IMR-90 (cell line): ENCODE measurements around the gene UBA5. TPM values are rescaled to one million over a fixed set of nuclear protein-coding genes. Genes with fewer than 3 reads are reported as not detected.

ENCODE experiments used
- ATAC-seq: fragments of 200-7000 bp; cut with Tn5 transposase; 2 replicates; pipeline ENCODE4 v1.9.1; 2020; ENCODE audit warnings: low read depth, mild to moderate bottlenecking, moderate library complexity
- BruUV-seq: library from RNA; stranded (reverse); fragments of 400-500 nt; replicated peaks from 2 replicates; lab custom pipeline; 2021; lab: Mats Ljungman, UMichigan
- CTCF ChIA-PET: fragments of 300-600 bp; formaldehyde crosslinking; extraction: SDS; loops from one replicate; lab custom pipeline; 2021; ENCODE audit warnings: antibody characterized with exemption; lab: Yijun Ruan, JAX
- POLR2A ChIA-PET: fragments of 300-600 bp; sonication (Branson Sonifier 250); formaldehyde crosslinking; loops from one replicate; lab custom pipeline; 2022; ENCODE audit warnings: antibody characterized with exemption; ENCODE audit not compliant: unreplicated experiment; lab: Charles Lee
- DNase-seq: peaks from one replicate; pipeline ENCODE4 v3.0.0; 2013
- H2AFZ ChIP-seq: replicated peaks from 2 replicates; pipeline ENCODE3; 2013; ENCODE audit warnings: low read length, mild to moderate bottlenecking; ENCODE audit not compliant: poor library complexity
- H2AK5ac ChIP-seq: 2 replicates; pipeline ENCODE4 v1.6.1; 2013; ENCODE audit warnings: low read depth, low read length, inconsistent platforms
- H2AK9ac ChIP-seq: replicated peaks from 2 replicates; pipeline ENCODE3; 2013; ENCODE audit warnings: mild to moderate bottlenecking, low read depth, low read length, moderate library complexity; ENCODE audit not compliant: poor library complexity
- H2BK120ac ChIP-seq: 2 replicates; pipeline ENCODE4 v1.6.1; 2013; ENCODE audit warnings: low read depth, low read length, inconsistent platforms
- H2BK15ac ChIP-seq: 3 replicates; pipeline ENCODE4 v1.6.1; 2013; ENCODE audit warnings: low read depth, low read length, inconsistent platforms
- H2BK20ac ChIP-seq: 2 replicates; pipeline ENCODE4 v1.6.1; 2013; ENCODE audit warnings: low read depth, mild to moderate bottlenecking, inconsistent platforms, low read length, moderate library complexity
- H2BK5ac ChIP-seq: 2 replicates; pipeline ENCODE4 v1.6.1; 2013; ENCODE audit warnings: mild to moderate bottlenecking, low read depth, low read length, inconsistent platforms; ENCODE audit not compliant: poor library complexity, severe bottlenecking
- H3K14ac ChIP-seq: replicated peaks from 2 replicates; pipeline ENCODE4 v1.6.1; 2013; ENCODE audit warnings: low read depth, low read length, inconsistent platforms
- H3K18ac ChIP-seq: 2 replicates; pipeline ENCODE4 v1.6.1; 2013; ENCODE audit warnings: low read depth, low read length, control low read depth
- H3K23ac ChIP-seq: 2 replicates; pipeline ENCODE4 v1.6.1; 2013; ENCODE audit warnings: low read depth, low read length, inconsistent platforms
- H3K27ac ChIP-seq: 2 replicates; pipeline ENCODE4 v1.5.1; 2013; ENCODE audit warnings: mild to moderate bottlenecking, control low read depth, low read length; ENCODE audit not compliant: insufficient read depth
- H3K27me3 ChIP-seq: 2 replicates; pipeline ENCODE4 v1.6.1; 2013; ENCODE audit warnings: low read length; ENCODE audit not compliant: control insufficient read depth, insufficient read depth
- H3K36me3 ChIP-seq: 2 replicates; pipeline ENCODE4 v1.6.1; 2013; ENCODE audit warnings: low read length, mixed read lengths; ENCODE audit not compliant: control insufficient read depth, insufficient read depth
- H3K4ac ChIP-seq: 2 replicates; pipeline ENCODE4 v1.6.1; 2013; ENCODE audit warnings: low read depth, low read length, inconsistent platforms
- H3K4me1 ChIP-seq: 2 replicates; pipeline ENCODE4 v1.6.1; 2013; ENCODE audit warnings: low read length, mixed read lengths; ENCODE audit not compliant: control insufficient read depth, insufficient read depth
- H3K4me2 ChIP-seq: 2 replicates; pipeline ENCODE4 v1.6.1; 2013; ENCODE audit warnings: low read depth, mild to moderate bottlenecking, control low read depth, low read length, moderate library complexity
- H3K4me3 ChIP-seq: 2 replicates; pipeline ENCODE4 v1.5.1; 2013; ENCODE audit warnings: low read depth, mild to moderate bottlenecking, control low read depth, low read length, moderate library complexity; ENCODE audit not compliant: insufficient read depth
- H3K56ac ChIP-seq: 2 replicates; pipeline ENCODE4 v1.6.1; 2013; ENCODE audit warnings: low read length, inconsistent platforms; ENCODE audit not compliant: insufficient read depth; ENCODE audit errors: extremely low read depth
- H3K79me1 ChIP-seq, 2 experiments: 2 replicates each; pipeline ENCODE4 v1.6.1; 2013; ENCODE audit warnings: low read length in 2 of 2, inconsistent platforms in 1 of 2, low read depth in 1 of 2
- H3K9ac ChIP-seq: 2 replicates; pipeline ENCODE4 v1.6.1; 2013; ENCODE audit warnings: low read depth, low read length, control low read depth
- H3K9me1 ChIP-seq: 2 replicates; pipeline ENCODE4 v1.6.1; 2013; ENCODE audit warnings: low read length, inconsistent platforms; ENCODE audit not compliant: insufficient read depth
- H3K9me3 ChIP-seq: 2 replicates; pipeline ENCODE4 v1.6.1; 2013; ENCODE audit warnings: low read length; ENCODE audit not compliant: control insufficient read depth, insufficient read depth
- H4K20me1 ChIP-seq: 2 replicates; pipeline ENCODE4 v1.6.1; 2013; ENCODE audit warnings: low read length, inconsistent platforms; ENCODE audit not compliant: insufficient read depth
- H4K5ac ChIP-seq: 2 replicates; pipeline ENCODE4 v1.6.1; 2013; ENCODE audit warnings: mild to moderate bottlenecking, low read depth, low read length, control low read depth
- H4K8ac ChIP-seq, 2 experiments: 2 replicates each; pipeline ENCODE4 v1.6.1; 2013; ENCODE audit warnings: low read depth in 2 of 2, low read length in 2 of 2, control low read depth in 1 of 2, inconsistent platforms in 1 of 2
- H4K91ac ChIP-seq: 2 replicates; pipeline ENCODE4 v1.6.1; 2013; ENCODE audit warnings: low read depth, low read length, inconsistent platforms; ENCODE audit not compliant: insufficient read depth
- BHLHE40 ChIP-seq: fragments of 150-350 bp; IDR thresholded peaks from 2 replicates; pipeline ENCODE4 v1.6.1; 2016; ENCODE audit warnings: mild to moderate bottlenecking, low read depth, low read length
- CEBPB ChIP-seq: IDR thresholded peaks from 2 replicates; pipeline ENCODE4 v1.6.1; 2012; ENCODE audit warnings: low read depth, low read length, improper control_type of control experiment
- CHD1 ChIP-seq: IDR thresholded peaks from 2 replicates; pipeline ENCODE4 v1.6.1; 2012; ENCODE audit warnings: low read depth, low read length, improper control_type of control experiment
- FOS ChIP-seq: fragments of 150-350 bp; IDR thresholded peaks from 2 replicates; pipeline ENCODE4 v1.6.1; 2016; ENCODE audit warnings: low read depth, low read length
- MAFK ChIP-seq: IDR thresholded peaks from 2 replicates; pipeline ENCODE4 v1.6.1; 2012; ENCODE audit warnings: low read depth, low read length, improper control_type of control experiment
- MAZ ChIP-seq: IDR thresholded peaks from 2 replicates; pipeline ENCODE4 v1.6.1; 2012; ENCODE audit warnings: low read depth, mild to moderate bottlenecking, low read length, improper control_type of control experiment, moderate library complexity, borderline replicate concordance
- MXI1 ChIP-seq: IDR thresholded peaks from 2 replicates; pipeline ENCODE4 v1.6.1; 2012; ENCODE audit warnings: low read depth, mild to moderate bottlenecking, low read length, moderate library complexity, borderline replicate concordance
- NFE2L2 ChIP-seq: fragments of 150-350 bp; IDR thresholded peaks from 2 replicates; pipeline ENCODE4 v1.6.1; 2016; ENCODE audit warnings: low read depth, mild to moderate bottlenecking, low read length
- POLR2A ChIP-seq: IDR thresholded peaks from 2 replicates; pipeline ENCODE4 v1.6.1; 2012; ENCODE audit warnings: mild to moderate bottlenecking, low read depth, low read length
- RAD21 ChIP-seq: IDR thresholded peaks from 2 replicates; pipeline ENCODE4 v1.6.1; 2012; ENCODE audit warnings: low read length, improper control_type of control experiment
- RCOR1 ChIP-seq: IDR thresholded peaks from 2 replicates; pipeline ENCODE4 v1.6.1; 2012; ENCODE audit warnings: mild to moderate bottlenecking, low read length, improper control_type of control experiment; ENCODE audit not compliant: insufficient replicate concordance
- RFX5 ChIP-seq: IDR thresholded peaks from 2 replicates; pipeline ENCODE4 v1.8.0; 2012; ENCODE audit warnings: low read depth, mild to moderate bottlenecking, low read length, moderate library complexity
- SMC3 ChIP-seq: fragments of 150-350 bp; IDR thresholded peaks from 2 replicates; pipeline ENCODE4 v1.6.1; 2016; ENCODE audit warnings: low read depth, mild to moderate bottlenecking, antibody characterized with exemption, low read length, moderate library complexity
- WGBS, 2 experiments: methylation state at CpG; one replicate each; pipeline versions ENCODE4 v1.1.5 to v1.1.7; 2013; ENCODE audit warnings: missing lambda C conversion rate in 2 of 2; ENCODE audit not compliant: insufficient read length in 1 of 2; ENCODE audit errors: extremely low coverage in 2 of 2; 5-methylcytosine and 5-hydroxymethylcytosine counted together
- dilution Hi-C: fragments of 300-500 bp; cut with HindIII; formaldehyde crosslinking; loops from one replicate; pipeline ENCODE4 v1.14.3; 2018; ENCODE audit warnings: low sequenced_read_pairs; ENCODE audit not compliant: unreplicated experiment
- in situ Hi-C: fragments of 300-500 bp; cut with MboI; formaldehyde crosslinking; loops from 3 replicates; pipeline ENCODE4 v1.14.3; 2019; ENCODE audit warnings: low sequenced_read_pairs, inconsistent platforms, mixed read lengths
- intact Hi-C: fragments of 100-400 bp; cut with micrococcal nuclease; formaldehyde crosslinking; loops from 2 replicates; pipeline ENCODE4 v1.10.0; 2022
- polyA plus RNA-seq, 3 experiments: library from polyadenylated mRNA; depleted of rRNA; stranded (reverse); fragments of >200 nt; gene quantifications; 2 replicates each; pipeline ENCODE4 v1.2.3, GENCODE V29; 2012; ENCODE audit warnings: low replicate concordance in 1 of 3
- total RNA-seq: library from RNA; depleted of rRNA; stranded (reverse); fragments of >200 nt; gene quantifications from 2 replicates; pipeline ENCODE4 v1.2.3, GENCODE V29; 2012
- TF ChIP-seq, protein P1 (sequence below): fragments of 150-350 bp; IDR thresholded peaks from 2 replicates; pipeline ENCODE4 v1.6.1; 2016; ENCODE audit warnings: low read depth, mild to moderate bottlenecking, low read length, moderate library complexity, borderline replicate concordance
- TF ChIP-seq, protein P2 (sequence below): conservative IDR thresholded peaks from 2 replicates; pipeline ENCODE4 v1.5.1; 2012; ENCODE audit warnings: mild to moderate bottlenecking, low read depth, low read length, improper control_type of control experiment
- TF ChIP-seq, protein P3 (sequence below): fragments of 150-350 bp; IDR thresholded peaks from 2 replicates; pipeline ENCODE4 v1.6.1; 2017; ENCODE audit warnings: mild to moderate bottlenecking, antibody characterized with exemption, low read length, low read depth

The UBA5 gene
- total and polyA plus RNA-seq, 2 of the 4 experiments (the other 2 are of a cell fraction), result 20.3 to 30.4 TPM

DNA sequence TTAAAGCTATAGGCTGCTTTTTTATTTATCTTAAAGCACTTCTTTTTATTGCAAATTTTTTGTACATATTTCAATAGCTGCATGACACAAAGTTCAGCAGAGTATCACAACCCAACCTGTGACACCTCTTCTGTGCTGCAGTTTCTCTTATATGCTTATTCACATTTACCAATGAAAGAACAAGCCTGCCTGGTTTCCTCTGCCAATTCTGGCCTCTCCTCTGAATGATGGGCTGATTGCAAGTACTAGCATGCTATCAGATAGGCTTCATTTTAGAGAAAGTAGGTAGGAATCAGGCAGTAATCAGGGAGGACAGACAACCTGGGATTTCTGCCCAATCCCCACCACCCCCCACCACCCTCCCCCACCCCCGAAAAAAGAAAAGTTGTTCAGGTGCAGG lies 36.5 kb upstream of the UBA5 start:
- Histone ChIP-seq H4K20me1 (no peaks in the 10 kb centered on the region), H2AFZ (no peak overlapping the region), H2BK20ac (peak overlapping the region; percentile 13), H3K4me2 (no peak overlapping the region), H3K27ac (no peak overlapping the region), H3K23ac (no peak overlapping the region), H3K4ac (no peak overlapping the region), H3K56ac (no peak overlapping the region), H3K18ac (no peak overlapping the region), H3K36me3 (peaks cover 8% of the 10 kb centered on the region), H4K91ac (no peak overlapping the region), H4K8ac (no peak overlapping the region), H3K79me1 (peaks cover 0 to 9% of the 10 kb centered on the region in 2 experiments; a peak in 2 of 4 replicates), H3K9me1 (peaks cover 6% of the 10 kb centered on the region; the same call in 1 of the 2 replicates), H4K5ac (peak overlapping the region; percentile 54; the same call in 1 of the 2 replicates), H2BK120ac (peak overlapping the region; percentile 39; the same call in 1 of the 2 replicates), H3K9me3 (peaks cover 3% of the 10 kb centered on the region; the same call in 1 of the 2 replicates), H3K9ac (no peak overlapping the region), H3K14ac (0 out of 2 replicates have a peak overlapping the region, but pooled peaks have one; percentile 7), H2AK5ac (no peak overlapping the region), H2BK5ac (peak overlapping the region; percentile 63), H2AK9ac (no peak overlapping the region), H2BK15ac (no peak overlapping the region), H3K4me1 (peaks cover 5% of the 10 kb centered on the region), H3K4me3 (no peak overlapping the region), H3K27me3 (no peaks in the 10 kb centered on the region)
- no peak for DNase-seq
- in situ Hi-C loops (no loop called here), dilution Hi-C loops (no loop called here), intact Hi-C loops (no loop called here)
- WGBS, 2 experiments, result no CpG with 5 or more reads among the region's 1 CpG
- CTCF ChIA-PET, result interaction anchor here (0.7 kb wide), 1 partner anchor 70 kb away, joined by 3 read pairs; no protein-coding TSS in a partner anchor
- POLR2A ChIA-PET, result no interaction called here
- ATAC-seq, result no peak
- BruUV-seq, result no TSS peak
- TF ChIP-seq SMC3 (no peak), FOS (no peak), NFE2L2 (no peak), POLR2A (no peak), MAFK (no peak), RAD21 (no peak), MXI1 (no peak), MAZ (no peak), BHLHE40 (no peak), RFX5 (no peak), RCOR1 (no peak), CHD1 (no peak), CEBPB (no peak)
- TF ChIP-seq, protein P1, sequence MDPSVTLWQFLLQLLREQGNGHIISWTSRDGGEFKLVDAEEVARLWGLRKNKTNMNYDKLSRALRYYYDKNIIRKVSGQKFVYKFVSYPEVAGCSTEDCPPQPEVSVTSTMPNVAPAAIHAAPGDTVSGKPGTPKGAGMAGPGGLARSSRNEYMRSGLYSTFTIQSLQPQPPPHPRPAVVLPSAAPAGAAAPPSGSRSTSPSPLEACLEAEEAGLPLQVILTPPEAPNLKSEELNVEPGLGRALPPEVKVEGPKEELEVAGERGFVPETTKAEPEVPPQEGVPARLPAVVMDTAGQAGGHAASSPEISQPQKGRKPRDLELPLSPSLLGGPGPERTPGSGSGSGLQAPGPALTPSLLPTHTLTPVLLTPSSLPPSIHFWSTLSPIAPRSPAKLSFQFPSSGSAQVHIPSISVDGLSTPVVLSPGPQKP, result no peak
- TF ChIP-seq, protein P2, sequence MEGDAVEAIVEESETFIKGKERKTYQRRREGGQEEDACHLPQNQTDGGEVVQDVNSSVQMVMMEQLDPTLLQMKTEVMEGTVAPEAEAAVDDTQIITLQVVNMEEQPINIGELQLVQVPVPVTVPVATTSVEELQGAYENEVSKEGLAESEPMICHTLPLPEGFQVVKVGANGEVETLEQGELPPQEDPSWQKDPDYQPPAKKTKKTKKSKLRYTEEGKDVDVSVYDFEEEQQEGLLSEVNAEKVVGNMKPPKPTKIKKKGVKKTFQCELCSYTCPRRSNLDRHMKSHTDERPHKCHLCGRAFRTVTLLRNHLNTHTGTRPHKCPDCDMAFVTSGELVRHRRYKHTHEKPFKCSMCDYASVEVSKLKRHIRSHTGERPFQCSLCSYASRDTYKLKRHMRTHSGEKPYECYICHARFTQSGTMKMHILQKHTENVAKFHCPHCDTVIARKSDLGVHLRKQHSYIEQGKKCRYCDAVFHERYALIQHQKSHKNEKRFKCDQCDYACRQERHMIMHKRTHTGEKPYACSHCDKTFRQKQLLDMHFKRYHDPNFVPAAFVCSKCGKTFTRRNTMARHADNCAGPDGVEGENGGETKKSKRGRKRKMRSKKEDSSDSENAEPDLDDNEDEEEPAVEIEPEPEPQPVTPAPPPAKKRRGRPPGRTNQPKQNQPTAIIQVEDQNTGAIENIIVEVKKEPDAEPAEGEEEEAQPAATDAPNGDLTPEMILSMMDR, result no peak
- TF ChIP-seq, protein P3, sequence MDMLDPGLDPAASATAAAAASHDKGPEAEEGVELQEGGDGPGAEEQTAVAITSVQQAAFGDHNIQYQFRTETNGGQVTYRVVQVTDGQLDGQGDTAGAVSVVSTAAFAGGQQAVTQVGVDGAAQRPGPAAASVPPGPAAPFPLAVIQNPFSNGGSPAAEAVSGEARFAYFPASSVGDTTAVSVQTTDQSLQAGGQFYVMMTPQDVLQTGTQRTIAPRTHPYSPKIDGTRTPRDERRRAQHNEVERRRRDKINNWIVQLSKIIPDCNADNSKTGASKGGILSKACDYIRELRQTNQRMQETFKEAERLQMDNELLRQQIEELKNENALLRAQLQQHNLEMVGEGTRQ, result no peak
